ENCODE data around the gene PSMG2. TPM values are rescaled to one million over a fixed set of nuclear protein-coding genes. Genes with fewer than 3 reads are reported as not detected.

Gene PSMG2
- total RNA-seq, 2 donors from 2014 or later: 65.5 to 70.2 TPM

DNA sequence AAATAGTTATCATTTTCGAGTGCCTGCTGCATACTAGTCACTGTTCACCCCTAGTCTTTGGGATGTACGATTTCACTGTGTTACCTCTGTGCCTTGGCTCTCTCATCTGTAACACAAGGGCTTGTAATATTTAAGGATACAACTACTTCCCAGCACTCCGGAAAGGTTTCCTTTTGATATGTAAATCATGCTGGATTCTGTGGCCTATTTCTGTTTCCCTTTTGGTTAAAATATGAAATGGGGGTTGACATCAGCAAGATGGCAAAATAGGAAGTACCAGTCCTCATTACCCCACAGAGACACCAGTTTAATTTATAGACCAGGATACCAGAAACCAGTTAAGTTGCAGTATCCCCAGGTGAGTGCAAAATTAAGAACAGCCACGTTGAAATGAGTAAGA lies 23.5 kb downstream of the PSMG2 start:
- DNase-seq: no peak
- peaks cover 22% of the 10 kb centered on the region for H3K9me3 Mint-ChIP-seq
- peaks cover 13% of the 10 kb centered on the region for H3K9me3 ChIP-seq (ENCODE audit: control insufficient read depth, low read length)
- no peak overlapping the region for H3K9ac ChIP-seq (ENCODE audit: extremely low read depth, low read length, poor library complexity, severe bottlenecking)
- 75% methylated on average over 2 to 4 of the region's 4 CpGs for WGBS, 2 experiments (ENCODE audit: insufficient coverage in 1 of 2, insufficient read length in 1 of 2)
- H3K4me1 Mint-ChIP-seq: no peaks in the 10 kb centered on the region
- peaks cover 28% of the 10 kb centered on the region for H3K36me3 Mint-ChIP-seq (ENCODE audit: low read depth)
- no peak overlapping the region for H3K4me3 ChIP-seq (ENCODE audit: low read length)
- H3K27me3 Mint-ChIP-seq (ENCODE audit: insufficient read depth): no peaks in the 10 kb centered on the region
- H3K27ac Mint-ChIP-seq: no peak overlapping the region
- H3K27ac ChIP-seq (ENCODE audit: low read depth, low read length): no peak overlapping the region
- no peak overlapping the region for H3K4me3 Mint-ChIP-seq
- TF ChIP-seq, protein P1, sequence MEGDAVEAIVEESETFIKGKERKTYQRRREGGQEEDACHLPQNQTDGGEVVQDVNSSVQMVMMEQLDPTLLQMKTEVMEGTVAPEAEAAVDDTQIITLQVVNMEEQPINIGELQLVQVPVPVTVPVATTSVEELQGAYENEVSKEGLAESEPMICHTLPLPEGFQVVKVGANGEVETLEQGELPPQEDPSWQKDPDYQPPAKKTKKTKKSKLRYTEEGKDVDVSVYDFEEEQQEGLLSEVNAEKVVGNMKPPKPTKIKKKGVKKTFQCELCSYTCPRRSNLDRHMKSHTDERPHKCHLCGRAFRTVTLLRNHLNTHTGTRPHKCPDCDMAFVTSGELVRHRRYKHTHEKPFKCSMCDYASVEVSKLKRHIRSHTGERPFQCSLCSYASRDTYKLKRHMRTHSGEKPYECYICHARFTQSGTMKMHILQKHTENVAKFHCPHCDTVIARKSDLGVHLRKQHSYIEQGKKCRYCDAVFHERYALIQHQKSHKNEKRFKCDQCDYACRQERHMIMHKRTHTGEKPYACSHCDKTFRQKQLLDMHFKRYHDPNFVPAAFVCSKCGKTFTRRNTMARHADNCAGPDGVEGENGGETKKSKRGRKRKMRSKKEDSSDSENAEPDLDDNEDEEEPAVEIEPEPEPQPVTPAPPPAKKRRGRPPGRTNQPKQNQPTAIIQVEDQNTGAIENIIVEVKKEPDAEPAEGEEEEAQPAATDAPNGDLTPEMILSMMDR (conservative IDR thresholded peaks at IDR 0.05): no peak
- H3K36me3 ChIP-seq (ENCODE audit: control insufficient read depth, insufficient read depth, low read length): peaks cover 44% of the 10 kb centered on the region
- H3K4me1 ChIP-seq (ENCODE audit: control insufficient read depth, insufficient read depth, low read length): no peaks in the 10 kb centered on the region
- H3K27me3 ChIP-seq (ENCODE audit: control insufficient read depth, insufficient read depth, low read length, poor library complexity, severe bottlenecking): no peaks in the 10 kb centered on the region

DNA sequence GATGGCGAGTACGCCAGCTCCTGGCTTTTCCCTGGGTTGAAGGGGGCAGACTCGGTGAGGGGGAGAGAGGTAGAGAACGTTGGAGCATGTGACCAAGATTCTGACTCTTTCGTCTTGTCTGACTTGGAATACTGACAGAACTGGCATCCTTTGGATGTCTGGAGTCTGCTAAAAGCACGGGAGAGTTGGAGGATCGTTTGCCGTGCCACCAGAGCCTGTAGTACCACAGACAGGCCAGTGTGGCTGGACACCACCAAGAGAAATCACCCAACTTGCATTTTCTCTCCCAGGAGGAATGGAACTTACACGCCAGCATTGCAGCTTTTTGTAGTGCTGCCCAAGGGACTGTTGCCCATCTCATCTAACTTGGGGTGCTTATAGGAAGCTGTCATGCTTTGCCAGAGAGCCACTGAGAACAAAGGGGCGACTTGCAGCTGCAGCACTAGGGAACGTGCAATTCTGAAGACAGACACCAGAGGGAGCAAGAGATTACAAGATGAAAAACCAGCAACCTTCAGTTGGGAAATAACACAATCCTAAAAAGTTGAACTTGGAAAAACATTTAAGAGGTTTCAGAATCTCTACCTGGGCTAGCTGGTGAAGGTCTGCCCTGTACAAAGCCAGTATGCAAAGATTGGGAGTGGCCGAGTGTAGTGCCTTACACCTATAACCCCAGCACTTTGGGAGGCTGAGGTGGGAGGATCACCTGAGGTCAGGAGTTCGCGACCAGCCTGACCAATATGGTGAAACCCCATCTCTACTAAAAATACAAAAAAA lies 24.1 kb downstream of the PSMG2 start:
- Mint-ChIP-seq H3K27me3 (ENCODE audit: insufficient read depth) (no peaks in the 10 kb centered on the region), H3K9me3 (peaks cover 24% of the 10 kb centered on the region), H3K4me1 (no peaks in the 10 kb centered on the region), H3K27ac (no peak overlapping the region), H3K4me3 (no peak overlapping the region), H3K36me3 (ENCODE audit: low read depth) (peaks cover 24% of the 10 kb centered on the region)
- Histone ChIP-seq H3K9ac (ENCODE audit: extremely low read depth, low read length, poor library complexity, severe bottlenecking) (no peak overlapping the region), H3K9me3 (ENCODE audit: control insufficient read depth, low read length) (peaks cover 13% of the 10 kb centered on the region), H3K27ac (ENCODE audit: low read depth, low read length) (no peak overlapping the region), H3K27me3 (ENCODE audit: control insufficient read depth, insufficient read depth, low read length, poor library complexity, severe bottlenecking) (no peaks in the 10 kb centered on the region), H3K4me1 (ENCODE audit: control insufficient read depth, insufficient read depth, low read length) (no peaks in the 10 kb centered on the region), H3K36me3 (ENCODE audit: control insufficient read depth, insufficient read depth, low read length) (peaks cover 39% of the 10 kb centered on the region), H3K4me3 (ENCODE audit: low read length) (no peak overlapping the region)
- WGBS, 2 experiments (ENCODE audit: insufficient coverage in 1 of 2, insufficient read length in 1 of 2): 74 to 79% methylated on average over 13 to 14 of the region's 14 CpGs
- DNase-seq: peak; percentile 91
- TF ChIP-seq, protein P1 (conservative IDR thresholded peaks at IDR 0.05): peak; percentile 96

DNA sequence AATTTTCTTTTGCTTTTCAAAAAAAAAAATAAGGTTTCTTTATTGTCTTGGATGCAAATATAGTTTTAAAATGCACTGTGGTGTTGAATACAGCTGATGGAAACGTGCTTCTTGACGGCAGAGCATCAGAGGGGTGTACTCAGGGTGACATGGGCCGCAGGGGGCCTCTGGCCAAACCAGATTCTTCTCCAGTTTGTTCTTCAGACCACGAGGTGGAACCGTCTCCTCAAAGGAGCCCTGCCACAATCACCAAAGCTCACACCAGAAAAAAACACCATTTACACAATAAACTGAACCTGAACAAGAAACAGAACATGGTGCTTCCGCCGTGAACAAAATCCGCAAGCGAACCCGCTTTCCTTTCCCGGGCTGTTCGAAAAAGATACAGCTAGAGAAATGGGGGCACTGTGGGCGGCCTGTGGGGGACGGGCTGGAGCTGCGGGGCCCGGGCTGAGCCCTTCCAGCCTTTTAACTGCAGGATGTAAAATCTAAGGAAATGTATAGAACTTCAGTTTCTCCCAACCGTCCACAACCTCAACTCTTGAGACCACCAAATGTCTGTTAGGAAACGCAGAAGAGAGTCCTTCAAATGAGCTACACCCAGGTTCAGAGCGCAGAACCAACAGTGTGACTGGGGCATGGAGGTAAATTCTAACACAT lies 34.5 kb downstream of the PSMG2 start:
- Histone ChIP-seq H3K27ac (ENCODE audit: low read depth, low read length) (no peak overlapping the region), H3K36me3 (ENCODE audit: control insufficient read depth, insufficient read depth, low read length) (no peaks in the 10 kb centered on the region), H3K27me3 (ENCODE audit: control insufficient read depth, insufficient read depth, low read length, poor library complexity, severe bottlenecking) (no peaks in the 10 kb centered on the region), H3K4me3 (ENCODE audit: low read length) (no peak overlapping the region), H3K4me1 (ENCODE audit: control insufficient read depth, insufficient read depth, low read length) (no peaks in the 10 kb centered on the region), H3K9ac (ENCODE audit: extremely low read depth, low read length, poor library complexity, severe bottlenecking) (no peak overlapping the region), H3K9me3 (ENCODE audit: control insufficient read depth, low read length) (no peaks in the 10 kb centered on the region)
- DNase-seq: no peak
- 94 to 96% methylated on average over 13 to 19 of the region's 19 CpGs for WGBS, 2 experiments (ENCODE audit: insufficient coverage in 1 of 2, insufficient read length in 1 of 2)
- H3K27me3 Mint-ChIP-seq (ENCODE audit: insufficient read depth): no peaks in the 10 kb centered on the region
- H3K4me3 Mint-ChIP-seq: no peak overlapping the region
- no peak overlapping the region for H3K27ac Mint-ChIP-seq
- H3K9me3 Mint-ChIP-seq: no peaks in the 10 kb centered on the region
- TF ChIP-seq, protein P1 (conservative IDR thresholded peaks at IDR 0.05): no peak
- no peaks in the 10 kb centered on the region for H3K4me1 Mint-ChIP-seq
- H3K36me3 Mint-ChIP-seq (ENCODE audit: low read depth): no peaks in the 10 kb centered on the region
